OCI-LY7 (cell line): ENCODE measurements around the gene SYCP3. TPM values are rescaled to one million over a fixed set of nuclear protein-coding genes. Genes with fewer than 3 reads are reported as not detected.

Experiments
- BruUV-seq: library from RNA; stranded (reverse); fragments of 400-500 nt; replicated peaks from 2 replicates; lab custom pipeline; 2021; lab: Mats Ljungman, UMichigan
- CTCF ChIA-PET: fragments of 300-600 bp; sonication (Branson Sonifier 250); formaldehyde crosslinking; loops from one replicate; lab custom pipeline; 2022; ENCODE audit warnings: antibody characterized with exemption; ENCODE audit not compliant: unreplicated experiment; lab: Charles Lee
- POLR2A ChIA-PET: fragments of 300-600 bp; sonication (Branson Sonifier 250); formaldehyde crosslinking; loops from one replicate; lab custom pipeline; 2022; ENCODE audit warnings: antibody characterized with exemption; lab: Charles Lee
- DNase-seq: peaks from one replicate; pipeline ENCODE4 v3.0.0-alpha.2; 2015; ENCODE audit warnings: low spot score
- H2AFZ ChIP-seq: fragments of 200-600 bp; sonication (generic), shearing (Covaris generic); 2 replicates; pipeline ENCODE4 v1.6.1; 2014; ENCODE audit warnings: mild to moderate bottlenecking, antibody characterized with exemption, low read length, moderate library complexity
- H3K27ac ChIP-seq: fragments of 200-600 bp; sonication (generic); 2 replicates; pipeline ENCODE4 v1.5.1; 2014; ENCODE audit warnings: mixed run types, low read depth, mild to moderate bottlenecking, moderate library complexity, low read length, inconsistent platforms; ENCODE audit not compliant: poor library complexity, severe bottlenecking
- H3K36me3 ChIP-seq: fragments of 200-600 bp; sonication (generic); 2 replicates; pipeline ENCODE4 v1.6.1; 2014; ENCODE audit warnings: mild to moderate bottlenecking, antibody characterized with exemption, low read length, moderate library complexity, mixed read lengths; ENCODE audit not compliant: insufficient read depth
- H3K4me1 ChIP-seq: fragments of 200-600 bp; sonication (generic); 2 replicates; pipeline ENCODE4 v1.5.1; 2014; ENCODE audit warnings: mild to moderate bottlenecking, low read length; ENCODE audit not compliant: insufficient read depth, poor library complexity, severe bottlenecking
- H3K4me2 ChIP-seq: fragments of 200-600 bp; sonication (generic); 2 replicates; pipeline ENCODE4 v1.6.1; 2014; ENCODE audit warnings: mild to moderate bottlenecking, low read length
- H3K4me3 ChIP-seq: fragments of 200-600 bp; sonication (generic); 2 replicates; pipeline ENCODE4 v1.5.1; 2014; ENCODE audit warnings: mild to moderate bottlenecking, low read depth, low read length; ENCODE audit not compliant: poor library complexity, severe bottlenecking
- H3K79me2 ChIP-seq: fragments of 200-600 bp; sonication (generic); 2 replicates; pipeline ENCODE4 v1.6.1; 2016; ENCODE audit warnings: low read depth, mild to moderate bottlenecking, low read length, moderate library complexity, mixed read lengths; ENCODE audit not compliant: insufficient read depth
- H3K9me2 ChIP-seq: fragments of 200-600 bp; sonication (generic); 2 replicates; pipeline ENCODE4 v1.6.1; 2016; ENCODE audit warnings: mild to moderate bottlenecking, low read length, mixed read lengths; ENCODE audit not compliant: insufficient read depth
- H3K9me3 ChIP-seq: fragments of 200-600 bp; sonication (generic); 2 replicates; pipeline ENCODE4 v1.6.1; 2014; ENCODE audit warnings: mild to moderate bottlenecking, mixed run types, low read length, mixed read lengths
- H4K20me1 ChIP-seq: fragments of 200-600 bp; sonication (generic); 2 replicates; pipeline ENCODE4 v1.6.1; 2014; ENCODE audit warnings: mild to moderate bottlenecking, antibody characterized with exemption, low read length, moderate library complexity, mixed read lengths; ENCODE audit not compliant: insufficient read depth
- CTCF ChIP-seq: fragments of 200-600 bp; sonication (generic); conservative IDR thresholded peaks from 2 replicates; pipeline ENCODE4 v1.5.1; 2014; ENCODE audit warnings: mild to moderate bottlenecking, antibody characterized with exemption, low read length, moderate library complexity, mixed read lengths
- EZH2phosphoT487 ChIP-seq: fragments of 200-600 bp; sonication (generic); IDR thresholded peaks from 2 replicates; pipeline ENCODE4 v1.6.1; 2018; ENCODE audit warnings: low read depth, borderline replicate concordance, mild to moderate bottlenecking, mixed run types, antibody characterized with exemption, low read length, moderate library complexity, mixed read lengths
- intact Hi-C: fragments of 100-400 bp; cut with micrococcal nuclease; formaldehyde crosslinking; loops from one replicate; pipeline ENCODE4 v1.10.0; 2022; ENCODE audit not compliant: unreplicated experiment
- total RNA-seq, 2 experiments: library from RNA; depleted of rRNA in 1 of 2; stranded (reverse); fragments of >200 nt in 1 of 2; shearing (Covaris generic) in 1 of 2; gene quantifications; 2 replicates each; pipeline ENCODE4 v1.2.3, GENCODE V29; 2014 to 2022

SYCP3 gene
- total RNA-seq, 2 experiments from 2014 or later, result 0.13 to 0.36 TPM

- no TSS peak for BruUV-seq
- CTCF ChIA-PET, result no interaction called here
- Histone ChIP-seq H3K9me2 (no peaks in the 10 kb centered on the region), H3K4me1 (peaks cover 8% of the 10 kb centered on the region), H3K36me3 (peaks cover 40% of the 10 kb centered on the region), H3K79me2 (no peaks in the 10 kb centered on the region), H3K4me2 (no peak overlapping the region), H3K9me3 (no peaks in the 10 kb centered on the region), H3K4me3 (no peak overlapping the region), H4K20me1 (no peaks in the 10 kb centered on the region), H2AFZ (no peak overlapping the region), H3K27ac (no peak overlapping the region)
- POLR2A ChIA-PET, result no interaction called here
- intact Hi-C loops, result no loop called here
- no peak for DNase-seq
- TF ChIP-seq CTCF (no peak), EZH2phosphoT487 (no peak)
Observed at GRCh38 chr12:101727098-101727497, 12.2 kb downstream of the SYCP3 start.

- BruUV-seq, result no TSS peak
- H3K4me3 ChIP-seq, result no peak overlapping the region
- no peak overlapping the region for H3K4me2 ChIP-seq
- peaks cover 37% of the 10 kb centered on the region for H3K36me3 ChIP-seq
- no peaks in the 10 kb centered on the region for H3K79me2 ChIP-seq
- H3K9me2 ChIP-seq, result no peaks in the 10 kb centered on the region
- H3K4me1 ChIP-seq, result peaks cover 5% of the 10 kb centered on the region
- H3K9me3 ChIP-seq, result no peaks in the 10 kb centered on the region
- TF ChIP-seq CTCF (no peak), EZH2phosphoT487 (no peak)
- H4K20me1 ChIP-seq, result no peaks in the 10 kb centered on the region
- no peak overlapping the region for H2AFZ ChIP-seq
- no peak overlapping the region for H3K27ac ChIP-seq
- no peak for DNase-seq
- intact Hi-C loops, result no loop called here
- ChIA-PET CTCF (no interaction called here), POLR2A (interaction anchor here (0.7 to 2.8 kb wide), 5 partner anchors 13 to 106 kb away, joined by 3 to 11 read pairs (median 5); no protein-coding TSS in a partner anchor)
Observed at GRCh38 chr12:101722392-101722791, 16.9 kb downstream of the SYCP3 start.

- Histone ChIP-seq H2AFZ (no peak overlapping the region), H3K4me1 (peaks cover 2% of the 10 kb centered on the region), H3K4me2 (no peak overlapping the region), H3K9me2 (no peaks in the 10 kb centered on the region), H3K36me3 (peaks cover 16% of the 10 kb centered on the region), H3K4me3 (no peak overlapping the region), H4K20me1 (no peaks in the 10 kb centered on the region), H3K9me3 (no peaks in the 10 kb centered on the region), H3K79me2 (no peaks in the 10 kb centered on the region), H3K27ac (no peak overlapping the region)
- TF ChIP-seq CTCF, result no peak
- no peak for TF ChIP-seq EZH2phosphoT487
- POLR2A ChIA-PET, result interaction anchor here (1.1 to 1.4 kb wide), 3 partner anchors 12 to 16 kb away, joined by 4 read pairs; no protein-coding TSS in a partner anchor
- CTCF ChIA-PET, result no interaction called here
- intact Hi-C loops, result no loop called here
- no peak for DNase-seq
- no TSS peak for BruUV-seq
Observed at GRCh38 chr12:101720118-101720517, 19.1 kb downstream of the SYCP3 start.
